NCI-H146 (cell line): ENCODE measurements around the gene XRN1.
"Not testable (repeated sequence)": the region's sequence is repeated elsewhere in the genome, so short reads cannot be mapped to it uniquely, and the experiment has no call there.

ENCODE experiments used
- DNase-seq: peaks from one replicate; lab custom pipeline; 2025; lab: John Stamatoyannopoulos, UW

The XRN1 gene, protein sequence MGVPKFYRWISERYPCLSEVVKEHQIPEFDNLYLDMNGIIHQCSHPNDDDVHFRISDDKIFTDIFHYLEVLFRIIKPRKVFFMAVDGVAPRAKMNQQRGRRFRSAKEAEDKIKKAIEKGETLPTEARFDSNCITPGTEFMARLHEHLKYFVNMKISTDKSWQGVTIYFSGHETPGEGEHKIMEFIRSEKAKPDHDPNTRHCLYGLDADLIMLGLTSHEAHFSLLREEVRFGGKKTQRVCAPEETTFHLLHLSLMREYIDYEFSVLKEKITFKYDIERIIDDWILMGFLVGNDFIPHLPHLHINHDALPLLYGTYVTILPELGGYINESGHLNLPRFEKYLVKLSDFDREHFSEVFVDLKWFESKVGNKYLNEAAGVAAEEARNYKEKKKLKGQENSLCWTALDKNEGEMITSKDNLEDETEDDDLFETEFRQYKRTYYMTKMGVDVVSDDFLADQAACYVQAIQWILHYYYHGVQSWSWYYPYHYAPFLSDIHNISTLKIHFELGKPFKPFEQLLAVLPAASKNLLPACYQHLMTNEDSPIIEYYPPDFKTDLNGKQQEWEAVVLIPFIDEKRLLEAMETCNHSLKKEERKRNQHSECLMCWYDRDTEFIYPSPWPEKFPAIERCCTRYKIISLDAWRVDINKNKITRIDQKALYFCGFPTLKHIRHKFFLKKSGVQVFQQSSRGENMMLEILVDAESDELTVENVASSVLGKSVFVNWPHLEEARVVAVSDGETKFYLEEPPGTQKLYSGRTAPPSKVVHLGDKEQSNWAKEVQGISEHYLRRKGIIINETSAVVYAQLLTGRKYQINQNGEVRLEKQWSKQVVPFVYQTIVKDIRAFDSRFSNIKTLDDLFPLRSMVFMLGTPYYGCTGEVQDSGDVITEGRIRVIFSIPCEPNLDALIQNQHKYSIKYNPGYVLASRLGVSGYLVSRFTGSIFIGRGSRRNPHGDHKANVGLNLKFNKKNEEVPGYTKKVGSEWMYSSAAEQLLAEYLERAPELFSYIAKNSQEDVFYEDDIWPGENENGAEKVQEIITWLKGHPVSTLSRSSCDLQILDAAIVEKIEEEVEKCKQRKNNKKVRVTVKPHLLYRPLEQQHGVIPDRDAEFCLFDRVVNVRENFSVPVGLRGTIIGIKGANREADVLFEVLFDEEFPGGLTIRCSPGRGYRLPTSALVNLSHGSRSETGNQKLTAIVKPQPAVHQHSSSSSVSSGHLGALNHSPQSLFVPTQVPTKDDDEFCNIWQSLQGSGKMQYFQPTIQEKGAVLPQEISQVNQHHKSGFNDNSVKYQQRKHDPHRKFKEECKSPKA (N-terminal part only)

DNA sequence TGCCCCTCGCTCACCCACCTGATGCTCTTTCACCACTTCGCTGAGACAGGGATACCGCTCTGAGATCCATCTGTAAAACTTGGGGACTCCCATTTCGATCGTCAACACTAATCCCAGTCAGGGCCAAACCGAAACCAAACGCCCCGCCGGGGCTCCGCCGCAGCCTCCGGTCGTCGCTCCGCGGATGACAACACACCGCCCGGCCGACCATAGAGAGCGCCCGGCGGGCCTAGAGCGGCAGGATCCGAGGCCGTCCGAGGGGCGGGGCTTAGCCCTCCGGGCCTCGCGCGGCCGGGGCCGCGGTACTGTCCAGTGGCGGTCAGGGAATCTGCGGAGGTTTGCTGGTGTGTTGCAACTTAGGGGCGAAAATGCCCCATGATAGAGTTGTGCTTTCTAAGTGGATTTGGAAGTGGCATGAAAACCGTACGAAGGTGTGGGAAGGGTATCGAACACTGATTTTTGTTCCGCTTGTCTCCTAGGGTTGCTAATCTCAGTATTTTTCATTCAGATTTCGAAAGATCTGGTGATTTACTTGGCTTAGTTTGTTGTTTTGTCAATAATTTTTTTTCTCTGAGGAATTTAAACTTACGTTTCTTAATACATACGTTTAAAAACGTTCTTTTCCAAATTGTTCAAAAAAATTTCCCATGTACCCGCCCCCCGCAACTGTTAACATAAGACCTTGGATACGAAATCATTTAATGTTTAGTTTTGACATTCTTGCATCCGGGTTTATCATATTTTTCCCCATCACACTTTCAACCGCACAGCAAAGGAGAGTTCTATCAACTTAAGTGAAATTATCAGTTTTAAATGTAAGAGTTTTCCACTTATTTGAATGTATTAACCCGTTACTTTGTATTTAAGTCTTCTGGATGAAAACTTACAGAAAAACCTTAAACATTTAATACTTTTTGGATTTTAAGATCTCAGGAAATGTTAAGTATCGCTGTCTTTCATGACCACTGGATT is at the start of gene XRN1:
Gene XRN1, minus strand, starts transcription at position 186 of the 972 bp plus-strand sequence. Its CDS starts 93 bp downstream, at position 93.
- peak; percentile 97 for DNase-seq

DNA sequence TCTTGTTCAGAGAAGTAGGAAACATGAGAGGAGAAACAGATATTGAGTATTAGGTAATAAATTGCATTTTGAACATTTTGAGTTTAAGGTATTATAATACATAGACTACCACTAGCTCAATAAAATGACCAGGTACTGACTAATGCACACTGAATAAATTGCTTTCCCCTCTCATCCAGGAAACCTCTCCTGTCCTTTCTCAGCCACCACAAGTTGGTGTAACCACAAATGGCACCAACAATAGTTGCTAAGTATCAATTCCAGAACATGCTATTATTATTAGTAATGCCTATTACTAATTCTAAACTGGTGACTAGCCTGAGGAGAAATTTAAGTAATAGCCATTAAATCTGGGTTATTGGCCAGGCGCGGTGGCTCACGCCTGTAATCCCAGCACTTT is 47.3 kb upstream of the XRN1 start:
- DNase-seq, result no peak

DNA sequence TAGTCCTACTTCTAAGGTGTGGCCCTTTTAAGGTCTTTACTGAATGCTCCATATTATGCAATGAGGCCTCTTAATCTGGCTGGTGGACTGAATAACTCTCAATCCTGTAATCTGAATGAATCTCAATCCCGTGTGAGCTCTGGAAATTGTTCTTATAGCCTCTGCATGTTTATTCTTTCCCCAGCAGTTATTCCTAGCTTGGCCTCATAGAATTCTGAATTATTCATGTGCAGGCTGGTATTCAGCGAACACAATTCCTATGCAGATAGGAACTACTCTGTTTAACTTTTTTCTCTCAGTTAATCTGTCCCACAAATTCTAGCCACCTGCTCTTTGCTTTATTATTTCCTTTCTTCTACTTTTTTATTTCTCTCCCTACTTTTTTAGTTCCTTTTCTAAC is 44.3 kb upstream of the XRN1 start:
- no peak for DNase-seq

- no peak for DNase-seq
Measured at GRCh38 chr3:142489572-142490323, 41.9 kb upstream of the XRN1 start.

DNA sequence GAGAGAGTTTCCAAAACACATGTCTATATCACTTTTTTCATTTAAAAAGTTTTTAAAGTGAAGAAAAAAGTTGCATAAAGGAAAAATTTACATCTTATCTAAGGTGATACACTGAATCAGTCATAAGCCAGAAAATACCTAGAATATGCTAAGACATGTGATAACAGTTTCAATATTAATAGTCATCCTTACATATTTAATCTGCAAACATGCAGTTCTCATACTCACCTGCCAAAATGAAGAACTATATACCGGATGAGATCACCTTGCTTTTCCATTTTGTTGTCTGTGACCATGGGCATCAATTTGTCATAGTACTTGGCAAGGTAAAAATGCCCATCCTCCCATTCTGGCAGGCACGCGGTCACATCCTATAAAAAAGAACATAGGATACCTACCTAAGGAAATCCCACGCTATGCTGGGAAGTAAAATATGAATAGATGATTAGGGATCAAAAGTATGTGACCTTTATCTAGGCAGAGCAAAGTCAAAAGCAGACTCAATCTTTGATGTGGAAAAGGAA is 37.1 kb upstream of the XRN1 start:
- DNase-seq, result no peak

DNA sequence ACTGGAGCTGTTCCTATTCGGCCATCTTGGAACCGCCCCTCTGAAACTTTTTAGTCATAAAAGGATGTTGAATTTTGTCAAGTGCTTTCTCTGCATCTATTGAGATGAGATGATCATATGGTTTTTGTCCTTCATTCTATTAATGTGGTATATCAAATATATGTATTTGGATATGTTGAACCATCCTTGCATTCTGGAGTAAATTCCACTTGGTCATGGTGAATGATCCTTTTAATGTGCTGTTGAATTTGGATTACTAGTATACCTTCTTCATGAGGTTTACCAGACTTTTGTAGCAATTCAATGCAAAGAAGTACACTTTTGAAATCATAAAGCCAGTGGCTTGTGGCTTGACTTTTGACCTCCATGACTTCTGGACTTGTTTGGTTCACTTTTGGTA is 33.4 kb upstream of the XRN1 start:
- DNase-seq, result no peak

GRCh38 chr3:142470826-142471225 is 23.0 kb upstream of the XRN1 start:
- DNase-seq, result no peak

GRCh38 chr3:142468456-142468855 is 20.6 kb upstream of the XRN1 start:
- DNase-seq, result no peak

DNA sequence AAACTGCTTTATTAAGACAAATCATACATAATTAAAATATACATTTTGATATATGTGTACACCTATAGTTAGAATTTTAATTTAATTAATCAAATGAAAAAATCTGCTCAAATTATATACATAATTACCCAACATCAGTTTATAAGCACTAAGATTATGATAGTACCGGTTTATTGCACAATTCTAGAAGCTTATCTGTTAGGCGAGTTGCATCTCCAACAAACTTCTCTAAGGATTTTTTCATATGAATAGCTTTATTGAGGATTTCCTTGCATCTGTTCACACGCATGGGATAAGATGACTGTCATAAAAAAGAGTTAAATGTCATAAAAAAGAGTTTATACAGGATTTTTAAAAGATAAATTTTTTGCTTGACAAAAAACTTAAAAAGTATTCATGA is 19.9 kb upstream of the XRN1 start:
- DNase-seq, result no peak

- no peak for DNase-seq
Measured at GRCh38 chr3:142460689-142461088, 12.9 kb upstream of the XRN1 start.

- no peak for DNase-seq
Measured at GRCh38 chr3:142459929-142460328, 12.1 kb upstream of the XRN1 start.

- no peak for DNase-seq
Measured at GRCh38 chr3:142459096-142459495, 11.3 kb upstream of the XRN1 start.

DNA sequence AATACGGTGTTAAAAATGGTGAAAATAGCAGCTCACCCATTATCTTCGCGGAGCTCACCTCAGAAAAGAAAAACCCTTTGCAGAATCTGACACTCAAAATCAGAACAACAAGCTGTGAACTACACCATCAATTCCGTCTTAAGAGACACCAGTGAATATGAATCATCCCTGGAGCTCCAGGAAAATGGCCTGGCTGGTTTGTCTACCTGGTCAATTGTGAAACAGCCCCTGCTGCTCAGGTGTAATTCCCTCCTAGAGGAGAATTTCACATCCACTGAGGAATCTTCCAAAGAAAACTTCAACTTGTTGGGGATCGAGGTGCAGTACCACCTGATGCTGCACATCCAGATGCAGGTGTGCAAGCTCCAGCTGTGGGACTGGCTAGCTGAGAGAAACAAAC is 3.0 kb upstream of the XRN1 start:
- DNase-seq, result no peak

- no peak for DNase-seq
Measured at GRCh38 chr3:142450189-142450588, 2.4 kb upstream of the XRN1 start.

GRCh38 chr3:142447301-142447851 is 461 bp downstream of the XRN1 start:
- DNase-seq, result peak; percentile 82

DNA sequence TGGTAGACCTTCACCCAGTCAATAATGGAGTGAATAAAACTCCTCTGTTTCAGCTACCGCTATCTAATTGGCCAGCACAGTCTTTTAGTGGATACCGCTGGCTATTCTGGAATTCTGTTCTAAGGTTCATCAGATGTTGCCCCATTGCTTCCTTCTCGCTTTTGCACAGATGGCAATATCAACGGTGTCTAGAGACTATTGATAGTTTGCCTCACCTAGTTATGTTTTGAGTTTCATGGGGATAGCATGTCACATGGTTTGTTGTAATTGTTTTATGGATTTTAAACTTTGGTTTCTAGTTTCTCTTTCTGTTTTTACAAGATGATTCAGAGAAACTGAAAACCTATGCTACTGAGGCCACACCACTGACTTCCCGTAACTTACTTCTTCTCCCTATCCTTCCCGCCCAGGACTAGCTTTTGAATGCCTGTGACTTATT is 2.0 kb downstream of the XRN1 start:
- no peak for DNase-seq

DNA sequence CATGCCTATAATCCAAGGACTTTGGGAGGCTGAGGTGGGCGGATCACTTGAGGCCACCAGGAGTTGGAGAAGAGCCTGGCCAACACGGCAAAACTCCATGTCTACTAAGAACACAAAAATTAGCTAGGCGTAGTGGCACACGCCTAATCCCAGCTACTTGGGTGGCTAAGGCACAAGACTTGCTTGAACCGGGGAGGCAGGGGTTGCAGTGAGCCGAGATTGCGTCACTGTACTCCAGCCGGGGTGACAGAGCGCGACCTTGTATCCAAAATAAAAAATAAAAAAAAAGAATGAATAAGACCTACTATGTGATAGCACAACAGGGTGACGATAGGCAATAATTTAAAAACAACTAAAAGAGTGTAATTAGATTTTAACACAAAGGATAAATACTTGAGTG is 3.5 kb downstream of the XRN1 start:
- DNase-seq, result no peak

GRCh38 chr3:142443060-142443459 is 4.8 kb downstream of the XRN1 start:
- not testable (repeated sequence) for DNase-seq

DNA sequence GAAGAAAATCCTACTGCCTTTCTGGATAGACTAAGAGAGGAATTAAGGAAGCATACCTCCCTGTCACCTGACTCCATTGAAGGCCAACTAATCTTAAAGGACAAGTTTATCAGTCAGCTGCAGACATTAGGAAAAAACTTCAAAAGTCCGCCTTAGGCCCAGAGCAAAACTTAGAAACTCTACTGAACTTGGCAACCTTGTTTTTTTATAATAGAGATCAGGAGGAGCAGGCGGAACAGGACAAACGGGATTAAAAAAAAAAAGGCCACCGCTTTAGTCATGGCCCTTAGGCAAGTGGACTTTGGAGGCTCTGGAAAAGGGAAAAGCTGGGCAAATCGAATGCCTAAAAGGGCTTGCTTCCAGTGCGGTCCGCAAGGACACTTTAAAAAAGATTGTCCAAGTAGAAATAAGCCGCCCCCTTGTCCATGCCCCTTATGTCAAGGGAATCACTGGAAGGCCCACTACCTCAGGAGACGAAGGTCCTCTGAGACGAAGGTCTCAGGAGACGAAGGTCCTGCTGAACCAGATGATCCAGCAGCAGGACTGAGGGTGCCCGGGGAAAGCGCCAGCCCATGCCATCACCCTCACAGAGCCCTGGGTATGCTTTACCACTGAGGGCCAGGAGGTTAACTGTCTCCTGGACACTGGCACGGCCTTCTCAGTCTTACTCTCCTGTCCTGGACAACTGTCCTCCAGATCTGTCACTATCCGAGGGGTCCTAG is 8.2 kb downstream of the XRN1 start:
- DNase-seq, result not testable (repeated sequence)
